AG04450 (cell line): ENCODE measurements around the gene CAMSAP1. TPM values are rescaled to one million over a fixed set of nuclear protein-coding genes. Genes with fewer than 3 reads are reported as not detected.

ENCODE experiments used
- CTCF ChIA-PET: fragments of 300-600, 350-600 bp; formaldehyde crosslinking; extraction: SDS; loops from one replicate; lab custom pipeline; 2022; ENCODE audit warnings: antibody characterized with exemption, inconsistent platforms; lab: Charles Lee
- POLR2A ChIA-PET: fragments of 350-600 bp; formaldehyde crosslinking; extraction: SDS; loops from one replicate; lab custom pipeline; 2021; ENCODE audit warnings: antibody characterized with exemption, inconsistent platforms; lab: Yijun Ruan, JAX
- DNase-seq: peaks from one replicate; pipeline ENCODE4 v3.0.0-alpha.2; 2011; ENCODE audit warnings: low read depth, low spot score
- H3K27ac ChIP-seq: one replicate; pipeline ENCODE4 v1.5.1; 2012; ENCODE audit warnings: low read depth, low read length, control low read depth
- H3K27me3 ChIP-seq: one replicate; pipeline ENCODE4 v1.6.0; 2012; ENCODE audit warnings: low read length; ENCODE audit not compliant: control insufficient read depth, insufficient read depth
- H3K4me3 ChIP-seq: 2 replicates; pipeline ENCODE4 v1.5.1; 2011; ENCODE audit warnings: mild to moderate bottlenecking, low read depth, low read length, control low read depth
- H3K9me3 ChIP-seq: 2 replicates; pipeline ENCODE4 v1.5.1; 2012; ENCODE audit warnings: low read length; ENCODE audit not compliant: control insufficient read depth, insufficient read depth
- CTCF ChIP-seq: IDR thresholded peaks from 2 replicates; pipeline ENCODE4 v1.5.1; 2011; ENCODE audit warnings: low read depth, low read length, control low read depth, inconsistent platforms
- polyA plus RNA-seq: library from polyadenylated mRNA; depleted of rRNA; stranded (reverse); fragments of >200 nt; gene quantifications from 2 replicates; pipeline ENCODE4 v1.2.3, GENCODE V29; 2011

The CAMSAP1 gene
- polyA plus RNA-seq, 1 experiment: 7.8 TPM

DNA sequence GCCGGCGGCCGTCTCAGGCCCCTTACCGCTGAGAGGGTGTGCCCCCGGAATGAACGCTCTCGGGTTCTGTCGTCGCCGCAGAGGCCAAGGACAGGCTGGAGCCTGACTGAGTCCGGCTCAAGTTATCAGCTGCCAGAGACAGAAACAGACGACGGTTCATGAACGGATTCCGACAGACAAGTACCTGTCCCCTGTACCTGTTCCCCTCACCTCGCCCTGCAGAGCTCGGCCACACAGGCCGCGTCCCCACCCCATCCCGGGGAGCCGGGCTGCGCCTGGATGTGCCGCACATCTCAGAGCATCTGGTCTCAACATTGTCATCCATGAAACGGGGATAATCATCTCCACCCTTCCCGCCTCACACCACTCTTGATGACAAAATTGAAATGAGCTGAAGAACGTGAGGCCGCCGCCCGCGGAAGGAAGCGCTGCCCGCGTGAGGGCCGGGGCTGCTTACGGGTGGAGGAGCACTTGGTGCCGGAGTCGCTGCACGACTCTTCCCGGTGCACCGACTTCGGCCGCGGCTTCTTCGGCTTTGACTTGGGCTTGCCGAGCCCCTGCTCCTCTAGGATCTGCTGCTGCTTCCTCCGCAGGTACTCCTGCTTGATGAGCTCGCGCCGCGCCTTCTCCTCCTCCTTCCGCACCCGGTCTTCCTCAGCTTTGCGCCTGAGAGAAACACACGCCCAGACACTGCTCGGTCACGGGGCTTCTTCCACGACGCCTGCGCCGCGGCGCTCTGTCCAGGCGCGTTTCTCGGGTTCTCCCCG lies 89.2 kb downstream of the CAMSAP1 start:
- Histone ChIP-seq H3K27me3 (no peaks in the 10 kb centered on the region), H3K4me3 (no peak overlapping the region), H3K9me3 (peaks cover 5% of the 10 kb centered on the region; the same call in 1 of the 2 replicates), H3K27ac (no peak overlapping the region)
- no peak for DNase-seq
- CTCF ChIA-PET: no interaction called here
- POLR2A ChIA-PET: no interaction called here
- TF ChIP-seq CTCF: no peak

- CTCF ChIA-PET: no interaction called here
- POLR2A ChIA-PET: no interaction called here
- no peak for TF ChIP-seq CTCF
These were observed 90.7 kb downstream of the CAMSAP1 start for GRCh38 chr9:135816651-135816970.

DNA sequence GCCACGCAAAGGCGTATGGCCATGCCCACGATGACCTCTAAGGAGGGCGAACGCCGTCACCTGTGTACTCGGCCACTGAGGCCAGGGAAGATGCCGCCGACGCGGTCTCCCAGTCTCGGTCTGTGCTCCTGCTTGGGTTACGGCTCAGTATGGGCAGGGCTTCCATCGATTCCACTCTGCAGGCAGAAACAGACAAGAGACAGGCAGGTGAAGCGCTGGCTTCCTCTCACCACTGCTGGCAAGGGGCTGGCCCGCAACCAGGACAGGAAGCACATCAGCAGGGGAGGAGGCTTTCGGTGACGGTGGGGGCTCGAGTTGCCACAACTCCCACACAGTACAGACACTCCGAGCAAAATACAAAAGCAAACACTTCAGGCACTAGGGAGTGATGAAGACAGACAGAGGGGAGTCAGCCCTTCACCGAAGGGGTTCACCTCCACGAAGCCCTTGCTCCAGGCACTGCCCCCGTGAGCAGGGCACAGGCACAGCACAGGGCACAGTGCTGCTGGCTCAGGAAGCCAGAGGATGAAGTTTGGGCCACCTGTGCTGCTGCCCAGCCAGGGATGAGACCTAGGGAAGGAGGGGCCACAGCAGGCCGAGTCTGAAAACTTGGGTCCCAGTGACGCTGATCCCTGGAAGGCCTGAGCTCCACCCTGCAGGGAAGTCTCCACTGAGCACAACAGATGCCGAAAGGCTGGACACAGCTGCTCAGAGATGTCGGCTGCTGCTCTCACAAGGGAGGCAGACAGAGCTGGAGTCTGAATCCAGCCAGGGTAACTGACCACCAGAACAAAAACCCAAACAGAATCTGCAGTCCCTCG lies 91.3 kb downstream of the CAMSAP1 start:
- Histone ChIP-seq H3K9me3 (peaks cover 5% of the 10 kb centered on the region; the same call in 1 of the 2 replicates), H3K27ac (no peak overlapping the region), H3K4me3 (no peak overlapping the region), H3K27me3 (no peaks in the 10 kb centered on the region)
- ChIA-PET CTCF (no interaction called here), POLR2A (no interaction called here)
- no peak for TF ChIP-seq CTCF
- DNase-seq: no peak

More at GRCh38 chr9:135816651-135816970, 90.7 kb downstream of the CAMSAP1 start:
- H3K27ac ChIP-seq: no peak overlapping the region
- H3K27me3 ChIP-seq: no peaks in the 10 kb centered on the region
- DNase-seq: no peak
- peaks cover 5% of the 10 kb centered on the region; the same call in 1 of the 2 replicates for H3K9me3 ChIP-seq
- no peak overlapping the region for H3K4me3 ChIP-seq

DNA sequence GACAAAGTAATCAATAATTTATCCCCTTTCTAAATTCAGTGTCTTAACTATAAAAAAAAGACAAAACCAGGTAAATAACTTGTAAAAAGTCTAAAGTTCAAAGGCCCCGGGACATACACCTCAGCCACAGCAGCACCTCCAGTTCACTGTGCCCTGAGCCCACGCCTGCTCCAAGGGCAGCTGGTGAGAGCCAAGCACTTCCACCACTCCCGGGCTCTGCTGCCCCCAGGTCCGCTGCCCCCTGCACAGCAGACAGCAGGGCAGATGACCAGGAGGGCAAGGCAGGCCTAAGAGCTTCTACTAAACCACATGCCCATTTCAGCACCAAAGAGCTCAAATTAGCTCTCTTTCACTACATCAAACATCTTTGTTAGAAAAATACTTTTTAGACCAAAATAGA lies 91.9 kb downstream of the CAMSAP1 start:
- CTCF ChIA-PET: no interaction called here
- TF ChIP-seq CTCF: no peak

More for the DNA sequence above, 91.9 kb downstream of the CAMSAP1 start:
- Histone ChIP-seq H3K27me3 (no peaks in the 10 kb centered on the region), H3K4me3 (no peak overlapping the region), H3K9me3 (peaks cover 5% of the 10 kb centered on the region; the same call in 1 of the 2 replicates), H3K27ac (no peak overlapping the region)
- POLR2A ChIA-PET: no interaction called here
- DNase-seq: no peak
